DND-41 (cell line): ENCODE data around the gene ARSB.

Experiments used
- ATAC-seq: fragments of 200-7000 bp; cut with Tn5 transposase; 3 replicates; pipeline ENCODE4 v1.9.1; 2021; ENCODE audit warnings: low read depth; ENCODE audit not compliant: insufficient read depth
- DNase-seq: peaks from one replicate; pipeline ENCODE4 v3.0.0-alpha.2; 2020
- H2AFZ ChIP-seq: 2 replicates; pipeline ENCODE4 v1.6.0; 2012; ENCODE audit warnings: low read depth, low read length
- H3K27ac ChIP-seq: 2 replicates; pipeline ENCODE4 v1.5.1; 2012; ENCODE audit warnings: low read length, inconsistent platforms
- H3K27me3 ChIP-seq: fragments of 200-600 bp; sonication (generic); 2 replicates; pipeline ENCODE4 v1.6.0; 2012; ENCODE audit warnings: low read length, mild to moderate bottlenecking, inconsistent platforms; ENCODE audit not compliant: insufficient read depth, poor library complexity
- H3K36me3 ChIP-seq: 2 replicates; pipeline ENCODE4 v1.5.1; 2012; ENCODE audit warnings: low read length, inconsistent platforms; ENCODE audit not compliant: insufficient read depth
- H3K4me1 ChIP-seq: 2 replicates; pipeline ENCODE4 v1.5.1; 2012; ENCODE audit warnings: mild to moderate bottlenecking, low read length; ENCODE audit not compliant: insufficient read depth
- H3K4me2 ChIP-seq: 2 replicates; pipeline ENCODE4 v1.6.0; 2012; ENCODE audit warnings: mild to moderate bottlenecking, moderate library complexity, low read length, inconsistent platforms; ENCODE audit not compliant: insufficient read depth
- H3K4me3 ChIP-seq, 2 experiments: fragments of 200-600 bp in 1 of 2; shearing (Covaris generic) in 1 of 2; 2 replicates each; pipeline ENCODE4 v1.5.1; 2012 to 2016; ENCODE audit warnings: inconsistent platforms in 2 of 2, low read length in 2 of 2, mild to moderate bottlenecking in 2 of 2, low read depth in 1 of 2, moderate library complexity in 1 of 2
- H3K79me2 ChIP-seq: 2 replicates; pipeline ENCODE4 v1.6.0; 2012; ENCODE audit warnings: low read length, inconsistent platforms; ENCODE audit not compliant: insufficient read depth
- H3K9ac ChIP-seq: 2 replicates; pipeline ENCODE4 v1.6.0; 2012; ENCODE audit warnings: low read depth, mild to moderate bottlenecking, inconsistent platforms, low read length, moderate library complexity
- H3K9me3 ChIP-seq: 2 replicates; pipeline ENCODE4 v1.5.1; 2012; ENCODE audit warnings: low read length, moderate library complexity, mild to moderate bottlenecking, inconsistent platforms; ENCODE audit not compliant: insufficient read depth, severe bottlenecking
- H4K20me1 ChIP-seq: 2 replicates; pipeline ENCODE4 v1.6.0; 2012; ENCODE audit warnings: low read length; ENCODE audit not compliant: insufficient read depth
- CTCF ChIP-seq: IDR thresholded peaks from 2 replicates; pipeline ENCODE4 v1.5.1; 2012; ENCODE audit warnings: borderline replicate concordance, low read length, moderate library complexity, mild to moderate bottlenecking; ENCODE audit not compliant: poor library complexity, severe bottlenecking; ENCODE audit errors: extremely low read depth
- EZH2 ChIP-seq: IDR thresholded peaks from 3 replicates; pipeline ENCODE4 v1.6.1; 2012; ENCODE audit warnings: borderline replicate concordance, low read depth, mild to moderate bottlenecking, moderate library complexity, low read length, inconsistent platforms; ENCODE audit not compliant: severe bottlenecking

Gene ARSB

GRCh38 chr5:78835176-78835575 is 149.9 kb downstream of the ARSB start:
- DNase-seq (no peak), ATAC-seq (no peak)
- H3K27ac ChIP-seq = no peak overlapping the region
- H3K79me2 ChIP-seq = no peaks in the 10 kb centered on the region
- no peak overlapping the region for H3K4me2 ChIP-seq
- H3K36me3 ChIP-seq = peaks cover 11% of the 10 kb centered on the region; the same call in 1 of the 2 replicates
- no peak overlapping the region for H3K9ac ChIP-seq
- no peak overlapping the region for H3K4me3 ChIP-seq
- no peaks in the 10 kb centered on the region for H4K20me1 ChIP-seq
- H3K4me1 ChIP-seq = no peaks in the 10 kb centered on the region
- H3K9me3 ChIP-seq = no peaks in the 10 kb centered on the region
- no peak for TF ChIP-seq EZH2
- no peaks in the 10 kb centered on the region for H3K27me3 ChIP-seq
- no peak overlapping the region for H2AFZ ChIP-seq

GRCh38 chr5:78833284-78833683 is 151.8 kb downstream of the ARSB start:
- Histone ChIP-seq H3K79me2 (no peaks in the 10 kb centered on the region), H3K9ac (no peak overlapping the region), H2AFZ (no peak overlapping the region), H3K4me1 (no peaks in the 10 kb centered on the region), H3K4me3 (no peak overlapping the region), H3K27me3 (no peaks in the 10 kb centered on the region), H3K36me3 (peaks cover 8% of the 10 kb centered on the region; the same call in 1 of the 2 replicates), H3K9me3 (no peaks in the 10 kb centered on the region), H3K4me2 (no peak overlapping the region), H3K27ac (no peak overlapping the region), H4K20me1 (no peaks in the 10 kb centered on the region)
- DNase-seq (no peak), ATAC-seq (no peak)
- TF ChIP-seq EZH2 (no peak), CTCF (no peak)

- Histone ChIP-seq H3K4me2 (no peak overlapping the region), H3K27ac (no peak overlapping the region), H3K4me1 (no peaks in the 10 kb centered on the region), H3K9ac (no peak overlapping the region), H3K9me3 (no peaks in the 10 kb centered on the region), H3K27me3 (no peaks in the 10 kb centered on the region), H2AFZ (no peak overlapping the region), H3K36me3 (peaks cover 2% of the 10 kb centered on the region; the same call in 1 of the 2 replicates), H3K79me2 (no peaks in the 10 kb centered on the region), H3K4me3 (no peak overlapping the region), H4K20me1 (no peaks in the 10 kb centered on the region)
- DNase-seq = no peak
- ATAC-seq = no peak
- TF ChIP-seq EZH2 (no peak), CTCF (no peak)
Observed at GRCh38 chr5:78830528-78831046, 154.5 kb downstream of the ARSB start.

- Histone ChIP-seq H3K4me2 (no peak overlapping the region), H3K27ac (no peak overlapping the region), H4K20me1 (no peaks in the 10 kb centered on the region), H3K36me3 (peaks cover 2% of the 10 kb centered on the region; the same call in 1 of the 2 replicates), H2AFZ (no peak overlapping the region), H3K4me3 (no peak overlapping the region), H3K9ac (no peak overlapping the region), H3K79me2 (no peaks in the 10 kb centered on the region), H3K9me3 (no peaks in the 10 kb centered on the region), H3K27me3 (no peaks in the 10 kb centered on the region), H3K4me1 (no peaks in the 10 kb centered on the region)
- DNase-seq (no peak), ATAC-seq (no peak)
- TF ChIP-seq CTCF (no peak), EZH2 (no peak)
Observed at GRCh38 chr5:78829811-78830527, 155.1 kb downstream of the ARSB start.
